ENCODE data around the gene NKD2.

Gene NKD2

DNA sequence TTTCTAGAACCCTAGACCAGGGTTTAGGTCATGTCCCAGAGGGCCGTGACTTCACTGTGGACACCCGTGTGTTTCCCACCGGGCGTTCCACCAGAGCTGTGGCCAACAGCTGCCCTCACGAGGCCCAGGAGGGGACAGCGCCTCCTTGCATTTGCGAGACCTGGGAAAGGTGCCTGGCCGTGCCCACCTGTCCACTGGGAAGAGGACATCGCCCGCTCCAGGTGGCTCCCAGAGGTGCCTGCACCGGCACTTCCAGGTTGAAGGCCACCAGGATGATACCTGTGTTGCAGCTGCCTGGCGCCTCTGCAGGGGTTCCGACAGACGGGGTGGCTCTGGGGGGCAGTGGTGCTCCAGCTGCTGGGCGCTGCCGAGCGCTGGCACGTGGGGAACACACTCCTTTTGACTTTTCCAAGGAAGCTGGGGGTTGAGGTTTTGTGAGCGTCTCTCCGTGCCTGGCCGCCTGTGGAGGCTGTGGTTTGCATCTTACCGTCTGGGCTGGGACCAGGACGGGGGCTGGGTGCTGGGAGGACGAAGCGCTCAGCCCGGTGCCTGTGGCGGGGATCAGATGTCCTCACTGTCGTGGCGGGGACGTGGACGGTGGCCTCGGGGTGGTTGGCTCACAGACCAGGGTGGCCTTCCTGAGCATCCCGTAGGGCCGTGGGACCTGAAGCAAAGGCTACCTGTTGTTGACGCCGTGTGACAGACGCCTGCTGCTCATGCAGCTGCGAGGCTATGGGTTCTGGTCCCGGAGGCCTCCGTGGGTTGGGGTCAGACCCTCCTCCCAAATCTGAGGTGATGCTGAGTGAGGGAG, 19.2 kb downstream of the NKD2 start:
- no peak overlapping the region for H3K4me3 ChIP-seq (ENCODE audit: control insufficient read depth, low read depth, low read length)
- TF ChIP-seq, protein P1, sequence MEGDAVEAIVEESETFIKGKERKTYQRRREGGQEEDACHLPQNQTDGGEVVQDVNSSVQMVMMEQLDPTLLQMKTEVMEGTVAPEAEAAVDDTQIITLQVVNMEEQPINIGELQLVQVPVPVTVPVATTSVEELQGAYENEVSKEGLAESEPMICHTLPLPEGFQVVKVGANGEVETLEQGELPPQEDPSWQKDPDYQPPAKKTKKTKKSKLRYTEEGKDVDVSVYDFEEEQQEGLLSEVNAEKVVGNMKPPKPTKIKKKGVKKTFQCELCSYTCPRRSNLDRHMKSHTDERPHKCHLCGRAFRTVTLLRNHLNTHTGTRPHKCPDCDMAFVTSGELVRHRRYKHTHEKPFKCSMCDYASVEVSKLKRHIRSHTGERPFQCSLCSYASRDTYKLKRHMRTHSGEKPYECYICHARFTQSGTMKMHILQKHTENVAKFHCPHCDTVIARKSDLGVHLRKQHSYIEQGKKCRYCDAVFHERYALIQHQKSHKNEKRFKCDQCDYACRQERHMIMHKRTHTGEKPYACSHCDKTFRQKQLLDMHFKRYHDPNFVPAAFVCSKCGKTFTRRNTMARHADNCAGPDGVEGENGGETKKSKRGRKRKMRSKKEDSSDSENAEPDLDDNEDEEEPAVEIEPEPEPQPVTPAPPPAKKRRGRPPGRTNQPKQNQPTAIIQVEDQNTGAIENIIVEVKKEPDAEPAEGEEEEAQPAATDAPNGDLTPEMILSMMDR (conservative IDR thresholded peaks at IDR 0.05; ENCODE audit: control insufficient read depth, insufficient read depth, low read depth, low read length) = no peak
- DNase-seq (ENCODE audit: low read depth) = no peak

DNA sequence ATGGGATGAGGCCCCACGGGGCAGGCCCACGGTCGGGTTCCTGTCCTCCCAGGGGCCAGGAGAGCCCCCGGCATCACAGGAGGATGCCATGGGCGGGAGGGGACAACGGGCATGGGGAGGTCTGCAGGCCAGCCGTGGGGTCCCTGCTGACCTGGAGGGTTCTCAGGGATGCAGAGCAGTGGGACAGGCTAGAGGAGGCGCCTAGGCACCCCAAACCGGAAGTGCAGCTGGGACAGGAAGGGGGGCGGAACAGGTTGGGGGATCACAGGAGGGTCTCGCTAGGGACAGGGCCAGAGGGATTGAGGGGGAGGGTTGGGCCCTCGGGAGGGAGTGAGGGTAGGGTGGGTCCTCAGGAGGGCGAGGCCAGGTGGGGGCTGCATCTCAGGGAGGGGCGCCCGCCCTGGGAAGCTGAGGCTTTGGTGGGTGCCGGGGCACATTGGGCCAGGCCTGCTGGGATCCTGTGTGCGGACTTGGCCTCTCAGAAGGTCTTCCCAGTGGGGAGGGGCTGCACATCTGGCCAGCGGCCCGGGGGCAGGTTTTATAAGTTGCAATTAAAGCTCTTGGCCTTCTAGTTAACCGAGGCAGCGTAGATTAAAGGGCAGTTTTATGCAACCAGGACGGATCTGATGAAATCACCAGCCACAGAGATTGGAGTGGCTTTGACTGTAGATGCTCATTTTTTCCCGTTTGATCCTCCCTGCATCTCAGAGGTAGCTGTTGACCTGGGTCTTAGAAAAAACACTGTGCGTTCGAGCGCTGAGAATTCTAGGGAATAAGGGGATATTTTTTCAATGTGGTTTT, 20.1 kb downstream of the NKD2 start:
- TF ChIP-seq, protein P1 (conservative IDR thresholded peaks at IDR 0.05; ENCODE audit: control insufficient read depth, insufficient read depth, low read depth, low read length) = no peak
- no peak overlapping the region for H3K4me3 ChIP-seq (ENCODE audit: control insufficient read depth, low read depth, low read length)
- DNase-seq (ENCODE audit: low read depth) = no peak

DNA sequence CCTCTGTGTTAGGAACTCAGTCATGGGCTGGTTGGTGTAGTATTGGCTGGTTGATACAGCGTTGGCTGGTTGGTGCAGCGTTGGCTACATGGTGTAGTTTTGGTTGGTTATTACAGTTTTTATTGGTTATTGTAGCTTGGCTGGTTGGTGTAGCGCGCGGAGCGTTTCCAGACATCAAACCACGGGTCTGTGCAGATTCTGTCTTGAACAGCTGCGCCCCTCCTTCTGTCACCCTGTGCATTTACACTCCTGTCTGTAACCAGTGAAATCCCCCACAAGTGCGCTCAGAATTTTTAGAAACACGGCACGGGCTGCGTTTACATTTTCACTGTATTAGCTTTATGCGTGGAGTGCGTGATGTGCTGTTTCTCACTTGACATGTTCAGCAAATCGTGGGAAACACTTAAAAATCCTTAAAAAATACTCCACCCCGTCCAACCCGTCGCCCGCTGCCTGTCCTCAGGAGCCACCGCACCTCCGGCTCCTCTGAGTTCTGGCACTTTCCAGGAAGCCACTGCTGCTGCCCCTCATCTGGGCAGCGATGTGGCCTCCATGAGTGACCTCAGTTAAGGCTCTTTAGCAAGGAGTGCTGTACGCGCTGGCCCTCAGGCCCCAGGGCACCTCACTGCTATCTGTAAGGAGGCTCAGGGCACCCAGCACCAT, 20.8 kb downstream of the NKD2 start:
- TF ChIP-seq, protein P1 (conservative IDR thresholded peaks at IDR 0.05; ENCODE audit: control insufficient read depth, insufficient read depth, low read depth, low read length) = no peak
- no peak for DNase-seq (ENCODE audit: low read depth)

DNA sequence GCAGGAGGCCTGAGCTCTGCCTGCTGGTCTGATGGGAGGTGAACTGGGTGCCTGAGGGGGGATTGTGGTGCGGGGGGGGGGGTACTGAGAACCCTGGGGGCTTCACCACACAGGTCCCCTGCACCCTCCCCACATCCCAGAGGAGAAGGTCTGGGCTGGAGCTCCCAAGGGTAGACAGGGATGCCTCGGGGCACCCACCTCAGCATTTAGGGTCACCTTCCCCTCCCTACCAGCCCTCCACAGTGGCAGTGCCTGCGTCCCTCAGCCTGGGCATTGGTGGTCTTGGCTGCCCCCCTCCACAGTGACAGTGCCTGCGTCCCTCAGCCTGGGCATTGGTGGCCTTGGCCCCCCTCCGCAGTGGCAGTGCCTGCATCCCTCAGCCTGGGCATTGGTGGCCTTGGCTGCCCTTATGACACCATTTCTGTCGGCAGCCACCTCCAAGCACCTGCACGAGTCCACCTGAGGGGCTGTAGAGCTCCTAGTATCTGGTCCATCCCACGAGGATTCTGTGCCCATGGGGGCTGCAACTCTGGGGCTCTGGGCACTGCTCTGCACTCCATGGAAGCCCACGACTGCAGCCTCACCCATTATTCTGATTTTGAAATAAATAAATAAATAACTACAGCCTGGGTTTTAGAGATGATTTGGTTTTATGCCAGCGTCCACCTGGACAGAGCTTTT, 21.5 kb downstream of the NKD2 start:
- no peak for DNase-seq (ENCODE audit: low read depth)
- no peak overlapping the region for H3K4me3 ChIP-seq (ENCODE audit: control insufficient read depth, low read depth, low read length)
- TF ChIP-seq, protein P1 (conservative IDR thresholded peaks at IDR 0.05; ENCODE audit: control insufficient read depth, insufficient read depth, low read depth, low read length) = no peak

More for the DNA sequence above, 20.8 kb downstream of the NKD2 start:
- no peak overlapping the region for H3K4me3 ChIP-seq (ENCODE audit: control insufficient read depth, low read depth, low read length)

DNA sequence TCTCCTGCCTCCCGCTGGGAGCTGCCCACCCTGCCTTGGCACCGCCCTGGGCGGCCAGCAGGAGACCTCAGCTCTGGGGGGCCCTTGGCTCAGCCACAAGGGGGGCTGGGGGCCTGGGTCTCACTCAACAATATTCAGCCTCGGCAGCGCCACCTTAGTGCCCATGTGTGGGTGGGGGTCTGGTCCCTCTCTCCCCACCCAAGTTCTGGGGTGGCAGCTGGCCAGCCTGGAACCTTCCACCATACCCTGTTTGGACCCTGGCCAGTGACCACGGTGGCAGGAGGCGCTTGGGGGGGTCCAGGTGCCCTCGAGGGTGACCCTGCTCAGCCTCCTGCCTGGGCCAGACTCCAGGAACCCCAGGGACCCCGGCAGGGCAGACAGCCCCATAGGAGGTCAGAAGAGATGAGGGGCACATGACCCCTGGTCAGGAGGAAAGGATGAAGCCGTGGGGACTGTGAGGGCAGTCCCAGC, 22.2 kb downstream of the NKD2 start:
- DNase-seq (ENCODE audit: low read depth) = no peak
- TF ChIP-seq, protein P1 (conservative IDR thresholded peaks at IDR 0.05; ENCODE audit: control insufficient read depth, insufficient read depth, low read depth, low read length) = no peak
- no peak overlapping the region for H3K4me3 ChIP-seq (ENCODE audit: control insufficient read depth, low read depth, low read length)
